Loucy (cell line): ENCODE measurements around the gene MCC.

ENCODE experiments used
- H2AFZ ChIP-seq: fragments of 200-600 bp; sonication (generic); 2 replicates; pipeline ENCODE4 v1.6.0; 2016; ENCODE audit warnings: antibody characterized with exemption, mild to moderate bottlenecking, low read length, moderate library complexity
- H3F3A ChIP-seq: fragments of 200-600 bp; 2 replicates; pipeline ENCODE4 v1.6.0; 2016; ENCODE audit warnings: antibody characterized with exemption, low read depth, mild to moderate bottlenecking
- H3K27me3 ChIP-seq: fragments of 200-600 bp; sonication (generic); 2 replicates; pipeline ENCODE4 v1.6.1; 2014; ENCODE audit warnings: low read length, mild to moderate bottlenecking; ENCODE audit not compliant: insufficient read depth, poor library complexity, severe bottlenecking
- H3K36me3 ChIP-seq: fragments of 200-600 bp; sonication (generic); 2 replicates; pipeline ENCODE4 v1.6.1; 2016; ENCODE audit warnings: low read length; ENCODE audit not compliant: insufficient read depth
- H3K4me1 ChIP-seq: fragments of 200-600 bp; sonication (generic); 2 replicates; pipeline ENCODE4 v1.5.1; 2014; ENCODE audit warnings: low read length, mild to moderate bottlenecking; ENCODE audit not compliant: insufficient read depth, poor library complexity, severe bottlenecking
- H3K4me2 ChIP-seq: fragments of 200-600 bp; sonication (generic); 2 replicates; pipeline ENCODE4 v1.6.0; 2014; ENCODE audit warnings: antibody characterized with exemption, low read length, low read depth, mild to moderate bottlenecking; ENCODE audit not compliant: poor library complexity, severe bottlenecking
- H3K4me3 ChIP-seq: fragments of 200-600 bp; sonication (generic); 2 replicates; pipeline ENCODE4 v1.5.1; 2014; ENCODE audit warnings: low read length, mild to moderate bottlenecking, mixed read lengths; ENCODE audit not compliant: poor library complexity, severe bottlenecking
- H3K79me2 ChIP-seq: fragments of 200-600 bp; sonication (generic); 2 replicates; pipeline ENCODE4 v1.6.1; 2014; ENCODE audit warnings: low read length; ENCODE audit not compliant: insufficient read depth
- H3K9ac ChIP-seq: fragments of 200-600 bp; sonication (generic); 2 replicates; pipeline ENCODE4 v1.6.0; 2014; ENCODE audit warnings: mild to moderate bottlenecking, low read depth, low read length, moderate library complexity; ENCODE audit not compliant: poor library complexity, severe bottlenecking
- H3K9me2 ChIP-seq: fragments of 200-600 bp; sonication (generic); replicated peaks from 2 replicates; pipeline ENCODE4 v1.6.1; 2016; ENCODE audit warnings: low read depth, low read length, mixed read lengths
- H3K9me3 ChIP-seq: fragments of 200-600 bp; sonication (generic); 2 replicates; pipeline ENCODE4 v1.6.1; 2014; ENCODE audit warnings: mild to moderate bottlenecking, antibody characterized with exemption, low read length, low read depth; ENCODE audit not compliant: insufficient read depth
- H4K20me1 ChIP-seq: fragments of 200-600 bp; sonication (generic); 2 replicates; pipeline ENCODE4 v1.6.0; 2014; ENCODE audit warnings: antibody characterized with exemption, low read length, mild to moderate bottlenecking; ENCODE audit not compliant: insufficient read depth, poor library complexity, severe bottlenecking
- EZH2phosphoT487 ChIP-seq: fragments of 200-600 bp; IDR thresholded peaks from 2 replicates; pipeline ENCODE4 v1.6.1; 2018; ENCODE audit warnings: antibody characterized with exemption, mild to moderate bottlenecking, moderate library complexity, borderline replicate concordance
- TF ChIP-seq, protein P1 (sequence below): fragments of 200-600 bp; sonication (generic); conservative IDR thresholded peaks from 2 replicates; pipeline ENCODE4 v1.5.1; 2014; ENCODE audit warnings: mild to moderate bottlenecking, antibody characterized with exemption, low read length

Gene MCC

GRCh38 chr5:113060408-113061025 is 427.7 kb downstream of the MCC start:
- no peak overlapping the region for H3K9ac ChIP-seq
- no peaks in the 10 kb centered on the region for H3K9me2 ChIP-seq
- H3K36me3 ChIP-seq: peaks cover 4% of the 10 kb centered on the region; the same call in 1 of the 2 replicates
- no peak overlapping the region for H3K4me3 ChIP-seq
- H3K9me3 ChIP-seq: no peaks in the 10 kb centered on the region
- no peaks in the 10 kb centered on the region for H3F3A ChIP-seq
- H3K27me3 ChIP-seq: no peaks in the 10 kb centered on the region
- no peaks in the 10 kb centered on the region for H4K20me1 ChIP-seq
- no peak overlapping the region for H2AFZ ChIP-seq
- H3K4me2 ChIP-seq: no peak overlapping the region
- peaks cover 19% of the 10 kb centered on the region for H3K4me1 ChIP-seq
- TF ChIP-seq, protein P1, sequence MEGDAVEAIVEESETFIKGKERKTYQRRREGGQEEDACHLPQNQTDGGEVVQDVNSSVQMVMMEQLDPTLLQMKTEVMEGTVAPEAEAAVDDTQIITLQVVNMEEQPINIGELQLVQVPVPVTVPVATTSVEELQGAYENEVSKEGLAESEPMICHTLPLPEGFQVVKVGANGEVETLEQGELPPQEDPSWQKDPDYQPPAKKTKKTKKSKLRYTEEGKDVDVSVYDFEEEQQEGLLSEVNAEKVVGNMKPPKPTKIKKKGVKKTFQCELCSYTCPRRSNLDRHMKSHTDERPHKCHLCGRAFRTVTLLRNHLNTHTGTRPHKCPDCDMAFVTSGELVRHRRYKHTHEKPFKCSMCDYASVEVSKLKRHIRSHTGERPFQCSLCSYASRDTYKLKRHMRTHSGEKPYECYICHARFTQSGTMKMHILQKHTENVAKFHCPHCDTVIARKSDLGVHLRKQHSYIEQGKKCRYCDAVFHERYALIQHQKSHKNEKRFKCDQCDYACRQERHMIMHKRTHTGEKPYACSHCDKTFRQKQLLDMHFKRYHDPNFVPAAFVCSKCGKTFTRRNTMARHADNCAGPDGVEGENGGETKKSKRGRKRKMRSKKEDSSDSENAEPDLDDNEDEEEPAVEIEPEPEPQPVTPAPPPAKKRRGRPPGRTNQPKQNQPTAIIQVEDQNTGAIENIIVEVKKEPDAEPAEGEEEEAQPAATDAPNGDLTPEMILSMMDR: no peak
- no peak for TF ChIP-seq EZH2phosphoT487
- H3K79me2 ChIP-seq: no peaks in the 10 kb centered on the region

- H3K9ac ChIP-seq: no peak overlapping the region
- no peak overlapping the region for H3K4me2 ChIP-seq
- no peaks in the 10 kb centered on the region for H3K36me3 ChIP-seq
- H3K4me3 ChIP-seq: no peak overlapping the region
- no peaks in the 10 kb centered on the region for H3F3A ChIP-seq
- H4K20me1 ChIP-seq: no peaks in the 10 kb centered on the region
- TF ChIP-seq, protein P1: no peak
- TF ChIP-seq EZH2phosphoT487: no peak
- H2AFZ ChIP-seq: no peak overlapping the region
- no peaks in the 10 kb centered on the region for H3K9me2 ChIP-seq
- H3K4me1 ChIP-seq: peaks cover 19% of the 10 kb centered on the region
- no peaks in the 10 kb centered on the region for H3K9me3 ChIP-seq
- no peaks in the 10 kb centered on the region for H3K27me3 ChIP-seq
- H3K79me2 ChIP-seq: no peaks in the 10 kb centered on the region
Measured at GRCh38 chr5:113059232-113060040, 428.8 kb downstream of the MCC start.

- H3K4me1 ChIP-seq: peaks cover 19% of the 10 kb centered on the region
- H3K36me3 ChIP-seq: no peaks in the 10 kb centered on the region
- no peaks in the 10 kb centered on the region for H3K9me3 ChIP-seq
- no peak overlapping the region for H3K4me2 ChIP-seq
- H3K4me3 ChIP-seq: no peak overlapping the region
- H4K20me1 ChIP-seq: no peaks in the 10 kb centered on the region
- H3F3A ChIP-seq: no peaks in the 10 kb centered on the region
- no peaks in the 10 kb centered on the region for H3K27me3 ChIP-seq
- TF ChIP-seq, protein P1: no peak
- no peak for TF ChIP-seq EZH2phosphoT487
- H3K9me2 ChIP-seq: no peaks in the 10 kb centered on the region
- no peaks in the 10 kb centered on the region for H3K79me2 ChIP-seq
- no peak overlapping the region for H2AFZ ChIP-seq
- H3K9ac ChIP-seq: no peak overlapping the region
Measured at GRCh38 chr5:113058706-113059226, 429.5 kb downstream of the MCC start.
